ENCODE results near the gene DRC3. TPM values are rescaled to one million over a fixed set of nuclear protein-coding genes. Genes with fewer than 3 reads are reported as not detected.
A peak's percentile ranks its signal among the peaks of the same experiment; 100 is the strongest.

Gene DRC3
- total RNA-seq, 2 donors from 2014 or later, result 2.0 to 2.6 TPM

DNA sequence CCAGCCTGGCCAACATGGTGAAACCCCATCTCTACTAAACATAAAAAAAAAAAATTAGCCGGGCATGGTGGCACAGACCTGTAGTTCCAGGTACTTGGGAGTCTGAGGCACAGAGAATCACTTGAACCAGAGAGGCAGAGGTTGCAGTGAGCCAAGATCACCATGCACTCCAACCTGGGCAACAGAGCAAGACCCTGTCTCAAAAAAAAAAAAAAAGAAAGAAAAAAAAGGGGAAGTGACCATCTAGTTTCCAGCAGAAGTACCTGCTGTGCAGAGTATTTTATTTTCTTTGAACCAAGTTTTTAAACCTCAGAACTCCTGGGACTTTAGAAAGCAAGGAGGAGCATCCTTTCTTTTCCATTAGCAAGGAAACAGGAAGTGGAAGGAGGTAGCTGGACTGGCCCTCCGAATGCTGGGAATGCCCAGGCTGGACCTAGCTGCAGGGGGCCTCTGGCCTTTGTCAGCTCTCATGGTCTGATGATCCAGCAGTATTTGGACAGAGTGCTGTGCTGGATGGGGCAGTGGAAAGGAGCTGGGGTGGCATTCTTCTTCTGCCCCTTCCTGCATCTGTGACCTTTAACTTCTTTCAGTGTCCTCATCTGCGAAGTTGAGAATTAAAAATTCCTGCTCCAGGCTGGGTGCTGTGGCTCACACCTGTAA is 73.2 kb downstream of the DRC3 start:
- Histone ChIP-seq H3K36me3 (ENCODE audit: control insufficient read depth, insufficient read depth, low read length) (peaks cover 82% of the 10 kb centered on the region), H3K27me3 (ENCODE audit: control insufficient read depth, insufficient read depth, low read length, poor library complexity, severe bottlenecking) (no peaks in the 10 kb centered on the region), H3K4me3 (ENCODE audit: low read length) (no peak overlapping the region), H3K9ac (ENCODE audit: extremely low read depth, low read length, poor library complexity, severe bottlenecking) (no peak overlapping the region), H3K4me1 (ENCODE audit: control insufficient read depth, insufficient read depth, low read length) (peaks cover 7% of the 10 kb centered on the region), H3K9me3 (ENCODE audit: control insufficient read depth, low read length) (peaks cover 4% of the 10 kb centered on the region), H3K27ac (ENCODE audit: low read depth, low read length) (no peak overlapping the region)
- 88 to 96% methylated on average over 3 of the region's 3 CpGs for WGBS, 2 experiments (ENCODE audit: insufficient coverage in 1 of 2, insufficient read length in 1 of 2)
- Mint-ChIP-seq H3K27me3 (ENCODE audit: insufficient read depth) (no peaks in the 10 kb centered on the region), H3K36me3 (ENCODE audit: low read depth) (peaks cover 44% of the 10 kb centered on the region), H3K4me1 (peaks cover 24% of the 10 kb centered on the region), H3K4me3 (no peak overlapping the region), H3K27ac (no peak overlapping the region), H3K9me3 (no peaks in the 10 kb centered on the region)
- TF ChIP-seq, protein P1, sequence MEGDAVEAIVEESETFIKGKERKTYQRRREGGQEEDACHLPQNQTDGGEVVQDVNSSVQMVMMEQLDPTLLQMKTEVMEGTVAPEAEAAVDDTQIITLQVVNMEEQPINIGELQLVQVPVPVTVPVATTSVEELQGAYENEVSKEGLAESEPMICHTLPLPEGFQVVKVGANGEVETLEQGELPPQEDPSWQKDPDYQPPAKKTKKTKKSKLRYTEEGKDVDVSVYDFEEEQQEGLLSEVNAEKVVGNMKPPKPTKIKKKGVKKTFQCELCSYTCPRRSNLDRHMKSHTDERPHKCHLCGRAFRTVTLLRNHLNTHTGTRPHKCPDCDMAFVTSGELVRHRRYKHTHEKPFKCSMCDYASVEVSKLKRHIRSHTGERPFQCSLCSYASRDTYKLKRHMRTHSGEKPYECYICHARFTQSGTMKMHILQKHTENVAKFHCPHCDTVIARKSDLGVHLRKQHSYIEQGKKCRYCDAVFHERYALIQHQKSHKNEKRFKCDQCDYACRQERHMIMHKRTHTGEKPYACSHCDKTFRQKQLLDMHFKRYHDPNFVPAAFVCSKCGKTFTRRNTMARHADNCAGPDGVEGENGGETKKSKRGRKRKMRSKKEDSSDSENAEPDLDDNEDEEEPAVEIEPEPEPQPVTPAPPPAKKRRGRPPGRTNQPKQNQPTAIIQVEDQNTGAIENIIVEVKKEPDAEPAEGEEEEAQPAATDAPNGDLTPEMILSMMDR (conservative IDR thresholded peaks at IDR 0.05), result no peak
- DNase-seq, result no peak

DNA sequence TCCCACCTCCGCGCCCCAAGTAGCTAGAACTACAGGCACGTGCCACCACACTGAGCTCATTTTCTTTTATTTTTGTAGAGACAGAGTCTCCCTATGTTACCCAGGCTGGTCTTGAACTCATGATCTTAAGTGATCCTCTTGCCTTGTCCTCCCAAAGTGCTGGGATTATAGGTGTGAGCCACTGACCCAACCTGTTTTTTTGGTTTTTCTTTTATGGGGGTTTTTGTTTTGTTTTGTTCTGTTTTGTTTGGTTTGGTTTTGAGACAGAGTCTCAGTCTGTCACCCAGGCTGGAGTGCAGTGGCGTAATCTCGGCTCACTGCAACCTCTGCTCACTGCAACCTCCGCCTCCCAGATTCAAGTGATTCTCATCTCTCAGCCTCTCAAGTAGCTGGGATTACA is 82.9 kb downstream of the DRC3 start:
- no peaks in the 10 kb centered on the region for H3K27me3 Mint-ChIP-seq (ENCODE audit: insufficient read depth)
- no peaks in the 10 kb centered on the region for H3K4me1 Mint-ChIP-seq
- no peaks in the 10 kb centered on the region for H3K27me3 ChIP-seq (ENCODE audit: control insufficient read depth, insufficient read depth, low read length, poor library complexity, severe bottlenecking)
- TF ChIP-seq, protein P1 (conservative IDR thresholded peaks at IDR 0.05), result no peak
- H3K9ac ChIP-seq (ENCODE audit: extremely low read depth, low read length, poor library complexity, severe bottlenecking), result no peak overlapping the region
- no peak for DNase-seq
- no peaks in the 10 kb centered on the region for H3K9me3 ChIP-seq (ENCODE audit: control insufficient read depth, low read length)
- no peak overlapping the region for H3K27ac Mint-ChIP-seq
- H3K9me3 Mint-ChIP-seq, result no peaks in the 10 kb centered on the region
- peaks cover 72% of the 10 kb centered on the region for H3K36me3 Mint-ChIP-seq (ENCODE audit: low read depth)
- no peaks in the 10 kb centered on the region for H3K4me1 ChIP-seq (ENCODE audit: control insufficient read depth, insufficient read depth, low read length)
- H3K4me3 Mint-ChIP-seq, result no peak overlapping the region
- H3K27ac ChIP-seq (ENCODE audit: low read depth, low read length), result no peak overlapping the region
- H3K36me3 ChIP-seq (ENCODE audit: control insufficient read depth, insufficient read depth, low read length), result peaks cover 78% of the 10 kb centered on the region
- 91 to 95% methylated on average over 6 of the region's 6 CpGs for WGBS, 2 experiments (ENCODE audit: insufficient coverage in 1 of 2, insufficient read length in 1 of 2)
- no peak overlapping the region for H3K4me3 ChIP-seq (ENCODE audit: low read length)

DNA sequence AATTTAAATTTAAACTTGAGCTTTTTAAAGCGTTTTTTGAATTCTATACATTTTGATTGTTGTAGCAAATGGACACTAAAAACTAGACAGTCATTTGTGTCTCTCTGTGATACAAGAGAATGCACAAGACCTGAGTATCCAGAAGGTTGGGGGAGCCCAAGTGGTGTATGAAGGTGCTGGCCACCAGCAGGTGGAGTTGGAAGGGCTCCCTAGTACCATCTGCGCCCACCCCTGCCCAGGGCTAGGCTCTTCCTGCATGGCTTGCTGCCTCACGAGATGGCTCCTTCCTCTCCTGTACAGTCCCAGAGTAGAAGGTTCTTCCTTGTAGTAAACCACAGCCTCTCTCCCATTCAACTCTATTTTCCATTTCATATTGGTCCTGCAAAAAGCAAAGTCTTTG is 83.6 kb downstream of the DRC3 start:
- Histone ChIP-seq H3K9me3 (ENCODE audit: control insufficient read depth, low read length) (no peaks in the 10 kb centered on the region), H3K27ac (ENCODE audit: low read depth, low read length) (no peak overlapping the region), H3K4me3 (ENCODE audit: low read length) (no peak overlapping the region), H3K4me1 (ENCODE audit: control insufficient read depth, insufficient read depth, low read length) (no peaks in the 10 kb centered on the region), H3K36me3 (ENCODE audit: control insufficient read depth, insufficient read depth, low read length) (peaks cover 77% of the 10 kb centered on the region), H3K9ac (ENCODE audit: extremely low read depth, low read length, poor library complexity, severe bottlenecking) (no peak overlapping the region), H3K27me3 (ENCODE audit: control insufficient read depth, insufficient read depth, low read length, poor library complexity, severe bottlenecking) (no peaks in the 10 kb centered on the region)
- TF ChIP-seq, protein P1 (conservative IDR thresholded peaks at IDR 0.05), result peak; percentile 22
- Mint-ChIP-seq H3K27me3 (ENCODE audit: insufficient read depth) (no peaks in the 10 kb centered on the region), H3K36me3 (ENCODE audit: low read depth) (peaks cover 72% of the 10 kb centered on the region), H3K4me3 (no peak overlapping the region), H3K4me1 (no peaks in the 10 kb centered on the region), H3K27ac (no peak overlapping the region), H3K9me3 (no peaks in the 10 kb centered on the region)
- WGBS, 2 experiments (ENCODE audit: insufficient coverage in 1 of 2, insufficient read length in 1 of 2), result 93 to 94% methylated on average over 3 of the region's 3 CpGs
- DNase-seq, result no peak
